PC-9 (cell line): ENCODE measurements around the gene GRIA1. TPM values are rescaled to one million over a fixed set of nuclear protein-coding genes. Genes with fewer than 3 reads are reported as not detected.

Experiments
- BruUV-seq: library from RNA; stranded (reverse); fragments of 400-500 nt; replicated peaks from 2 replicates; lab custom pipeline; 2021; lab: Mats Ljungman, UMichigan
- CTCF ChIA-PET: fragments of 300-600 bp; sonication (Branson Sonifier 250); formaldehyde crosslinking; loops from one replicate; lab custom pipeline; 2022; ENCODE audit warnings: antibody characterized with exemption; lab: Charles Lee
- POLR2A ChIA-PET: fragments of 300-600 bp; sonication (Branson Sonifier 250); formaldehyde crosslinking; loops from one replicate; lab custom pipeline; 2022; ENCODE audit warnings: antibody characterized with exemption; ENCODE audit not compliant: unreplicated experiment; lab: Charles Lee
- DNase-seq, 2 experiments: peaks; one replicate each; pipeline versions ENCODE4 v3.0.0 to v3.0.0-alpha.2; 2015 to 2022; ENCODE audit warnings: mixed read lengths in 1 of 2
- H2AFZ ChIP-seq: fragments of 200-600 bp; sonication (generic); 2 replicates; pipeline ENCODE4 v1.8.1; 2017; ENCODE audit warnings: antibody characterized with exemption
- H3F3A ChIP-seq: fragments of 200-600 bp; sonication (generic); 2 replicates; pipeline ENCODE4 v1.8.1; 2017; ENCODE audit warnings: antibody characterized with exemption, mild to moderate bottlenecking, low read depth; ENCODE audit not compliant: insufficient read depth
- H3K27ac ChIP-seq: fragments of 200-600 bp; sonication (generic); 2 replicates; pipeline ENCODE4 v1.6.1; 2016; ENCODE audit warnings: mixed run types
- H3K27me3 ChIP-seq: fragments of 200-600 bp; sonication (generic); 2 replicates; pipeline ENCODE4 v1.6.1; 2016; ENCODE audit warnings: low read depth, mixed run types; ENCODE audit not compliant: insufficient read depth
- H3K36me3 ChIP-seq: fragments of 200-600 bp; sonication (generic); 2 replicates; pipeline ENCODE4 v1.6.1; 2016; ENCODE audit warnings: low read depth, mixed run types
- H3K4me1 ChIP-seq: fragments of 200-600 bp; sonication (generic); replicated peaks from 2 replicates; pipeline ENCODE4 v1.6.1; 2016; ENCODE audit warnings: mixed run types; ENCODE audit not compliant: insufficient read depth
- H3K4me2 ChIP-seq: fragments of 200-600 bp; sonication (generic); 2 replicates; pipeline ENCODE4 v1.6.1; 2017; ENCODE audit warnings: mixed run types
- H3K4me3 ChIP-seq: fragments of 200-600 bp; sonication (generic); 2 replicates; pipeline ENCODE4 v1.6.1; 2016; ENCODE audit warnings: mixed run types
- H3K79me2 ChIP-seq: fragments of 200-600 bp; sonication (generic); 2 replicates; pipeline ENCODE4 v1.6.1; 2017; ENCODE audit warnings: low read depth, mixed run types
- H3K9me2 ChIP-seq: fragments of 200-600 bp; sonication (generic); 2 replicates; pipeline ENCODE4 v1.8.1; 2017; ENCODE audit warnings: mild to moderate bottlenecking; ENCODE audit not compliant: insufficient read depth
- H3K9me3 ChIP-seq: fragments of 200-600 bp; sonication (generic); 2 replicates; pipeline ENCODE4 v1.8.1; 2016; ENCODE audit warnings: low read depth; ENCODE audit not compliant: insufficient read depth
- H4K20me1 ChIP-seq: fragments of 200-600 bp; sonication (generic); 2 replicates; pipeline ENCODE4 v1.8.1; 2017; ENCODE audit not compliant: insufficient read depth
- EZH2 ChIP-seq: fragments of 200-600 bp; sonication (generic); IDR thresholded peaks from 2 replicates; pipeline ENCODE4 v1.8.0; 2017; ENCODE audit warnings: antibody characterized with exemption, low read depth
- intact Hi-C: fragments of 100-400 bp; cut with micrococcal nuclease; formaldehyde crosslinking; loops from one replicate; pipeline ENCODE4 v1.10.0; 2022; ENCODE audit not compliant: unreplicated experiment
- total RNA-seq: library from RNA; stranded (reverse); gene quantifications from 2 replicates; pipeline ENCODE4 v1.2.3, GENCODE V29; 2021
- TF ChIP-seq, protein P1 (sequence below): fragments of 200-600 bp; sonication (generic); conservative IDR thresholded peaks from 2 replicates; pipeline ENCODE4 v1.6.1; 2017; ENCODE audit warnings: mixed run types, antibody characterized with exemption, mild to moderate bottlenecking, moderate library complexity

The GRIA1 gene
- total RNA-seq, 1 experiment from 2014 or later = not detected

DNA sequence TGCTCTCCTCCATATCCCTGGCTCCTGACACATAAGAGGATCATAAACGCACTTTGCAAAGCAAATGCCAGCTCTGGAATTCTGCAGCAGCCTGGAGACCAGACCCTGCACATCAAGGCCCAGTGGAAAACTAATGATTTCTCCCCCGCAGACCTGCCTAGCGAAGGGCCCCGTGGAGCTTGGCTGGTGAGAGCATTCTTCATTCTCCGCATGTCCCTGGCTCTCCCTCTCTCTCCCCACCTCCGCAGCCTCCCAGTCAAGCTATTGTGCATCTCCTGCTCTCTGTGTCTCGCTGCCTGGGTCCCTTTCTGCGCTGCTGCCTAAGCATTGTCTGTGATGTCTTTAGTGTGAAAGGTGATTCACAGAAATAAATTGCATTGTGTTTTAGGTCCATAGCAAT is 46.7 kb downstream of the GRIA1 start:
- Histone ChIP-seq H3F3A (no peaks in the 10 kb centered on the region), H3K79me2 (no peaks in the 10 kb centered on the region), H3K4me3 (no peak overlapping the region), H3K27ac (no peak overlapping the region), H3K9me3 (no peaks in the 10 kb centered on the region), H4K20me1 (no peaks in the 10 kb centered on the region; the same call in 1 of the 2 replicates), H2AFZ (no peak overlapping the region), H3K4me1 (no peaks in the 10 kb centered on the region), H3K9me2 (no peaks in the 10 kb centered on the region), H3K36me3 (no peaks in the 10 kb centered on the region), H3K27me3 (0 out of 2 replicates have a peak, but pooled peaks cover 3% of the 10 kb centered on the region), H3K4me2 (no peak overlapping the region)
- DNase-seq = no peak
- CTCF ChIA-PET = no interaction called here
- POLR2A ChIA-PET = no interaction called here
- TF ChIP-seq EZH2 = no peak
- TF ChIP-seq, protein P1, sequence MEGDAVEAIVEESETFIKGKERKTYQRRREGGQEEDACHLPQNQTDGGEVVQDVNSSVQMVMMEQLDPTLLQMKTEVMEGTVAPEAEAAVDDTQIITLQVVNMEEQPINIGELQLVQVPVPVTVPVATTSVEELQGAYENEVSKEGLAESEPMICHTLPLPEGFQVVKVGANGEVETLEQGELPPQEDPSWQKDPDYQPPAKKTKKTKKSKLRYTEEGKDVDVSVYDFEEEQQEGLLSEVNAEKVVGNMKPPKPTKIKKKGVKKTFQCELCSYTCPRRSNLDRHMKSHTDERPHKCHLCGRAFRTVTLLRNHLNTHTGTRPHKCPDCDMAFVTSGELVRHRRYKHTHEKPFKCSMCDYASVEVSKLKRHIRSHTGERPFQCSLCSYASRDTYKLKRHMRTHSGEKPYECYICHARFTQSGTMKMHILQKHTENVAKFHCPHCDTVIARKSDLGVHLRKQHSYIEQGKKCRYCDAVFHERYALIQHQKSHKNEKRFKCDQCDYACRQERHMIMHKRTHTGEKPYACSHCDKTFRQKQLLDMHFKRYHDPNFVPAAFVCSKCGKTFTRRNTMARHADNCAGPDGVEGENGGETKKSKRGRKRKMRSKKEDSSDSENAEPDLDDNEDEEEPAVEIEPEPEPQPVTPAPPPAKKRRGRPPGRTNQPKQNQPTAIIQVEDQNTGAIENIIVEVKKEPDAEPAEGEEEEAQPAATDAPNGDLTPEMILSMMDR = no peak
- intact Hi-C loops = no loop called here
- no TSS peak for BruUV-seq

DNA sequence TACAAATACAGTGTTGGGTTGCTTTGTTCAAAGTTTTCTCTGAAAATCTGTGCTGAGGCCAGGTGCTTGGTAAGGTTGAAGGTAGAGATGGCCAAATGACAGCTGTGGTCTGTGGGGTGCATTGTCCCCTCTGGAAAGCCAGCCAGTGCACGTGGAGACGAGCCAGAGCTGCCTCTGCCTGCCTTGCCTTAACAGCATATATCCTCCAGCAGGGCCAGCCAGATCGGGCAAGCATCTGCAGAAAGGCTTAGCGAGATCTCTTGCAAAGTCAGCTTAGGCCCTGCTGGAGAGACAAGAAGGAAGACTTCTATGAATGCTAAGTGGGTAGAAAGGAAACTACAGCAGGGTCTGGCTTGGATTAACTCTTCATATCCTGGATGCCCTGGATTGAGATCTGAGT is 49.5 kb downstream of the GRIA1 start:
- H3K36me3 ChIP-seq = no peaks in the 10 kb centered on the region
- no peak overlapping the region for H3K27ac ChIP-seq
- H3K4me2 ChIP-seq = no peak overlapping the region
- H3K79me2 ChIP-seq = no peaks in the 10 kb centered on the region
- H3K4me1 ChIP-seq = no peaks in the 10 kb centered on the region
- no TSS peak for BruUV-seq
- H3K9me3 ChIP-seq = no peaks in the 10 kb centered on the region
- intact Hi-C loops = no loop called here
- DNase-seq = no peak
- H2AFZ ChIP-seq = no peak overlapping the region
- H3K27me3 ChIP-seq = 0 out of 2 replicates have a peak, but pooled peaks cover 3% of the 10 kb centered on the region
- CTCF ChIA-PET = no interaction called here
- TF ChIP-seq, protein P1 = no peak
- no peak for TF ChIP-seq EZH2
- H3F3A ChIP-seq = no peaks in the 10 kb centered on the region
- POLR2A ChIA-PET = no interaction called here
- H4K20me1 ChIP-seq = no peaks in the 10 kb centered on the region
- H3K9me2 ChIP-seq = no peaks in the 10 kb centered on the region
- H3K4me3 ChIP-seq = no peak overlapping the region

DNA sequence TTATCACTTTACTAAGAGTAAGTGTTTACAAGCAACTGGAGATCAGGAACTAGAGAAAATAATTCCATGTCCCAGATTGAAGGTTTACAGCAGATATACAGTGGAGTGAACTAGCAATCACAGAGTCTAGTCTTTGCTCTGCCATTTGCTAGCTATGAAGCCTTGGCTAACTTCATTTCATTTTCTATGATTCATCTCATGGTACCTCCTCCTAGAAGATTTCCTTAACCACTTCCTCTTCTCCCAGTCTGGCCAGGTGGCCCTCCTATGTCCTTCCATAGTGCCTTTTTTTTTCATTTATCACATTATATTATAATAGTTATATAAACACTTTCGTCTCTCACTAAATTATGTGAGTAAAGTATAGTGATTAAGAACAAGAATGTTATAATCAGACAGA is 52.1 kb downstream of the GRIA1 start:
- no peak overlapping the region for H3K27ac ChIP-seq
- TF ChIP-seq EZH2 = no peak
- TF ChIP-seq, protein P1 = no peak

More for the DNA sequence above, 52.1 kb downstream of the GRIA1 start:
- Histone ChIP-seq H3K9me3 (no peaks in the 10 kb centered on the region), H4K20me1 (no peaks in the 10 kb centered on the region), H3K79me2 (no peaks in the 10 kb centered on the region), H2AFZ (no peak overlapping the region), H3K4me1 (no peaks in the 10 kb centered on the region), H3K27me3 (0 out of 2 replicates have a peak, but pooled peaks cover 3% of the 10 kb centered on the region), H3K4me2 (no peak overlapping the region), H3K36me3 (no peaks in the 10 kb centered on the region), H3K9me2 (no peaks in the 10 kb centered on the region), H3F3A (no peaks in the 10 kb centered on the region), H3K4me3 (no peak overlapping the region)
- intact Hi-C loops = no loop called here
- no peak for DNase-seq
- CTCF ChIA-PET = no interaction called here
- POLR2A ChIA-PET = no interaction called here
- BruUV-seq = no TSS peak
